GM18526 (cell line): ENCODE data around the gene LRP1-AS.

Experiments used
- POLR2A ChIP-seq: IDR thresholded peaks from 3 replicates; pipeline ENCODE4 v1.6.1; 2011; ENCODE audit not compliant: insufficient read length; ENCODE audit errors: extremely low read depth

LRP1-AS gene

DNA sequence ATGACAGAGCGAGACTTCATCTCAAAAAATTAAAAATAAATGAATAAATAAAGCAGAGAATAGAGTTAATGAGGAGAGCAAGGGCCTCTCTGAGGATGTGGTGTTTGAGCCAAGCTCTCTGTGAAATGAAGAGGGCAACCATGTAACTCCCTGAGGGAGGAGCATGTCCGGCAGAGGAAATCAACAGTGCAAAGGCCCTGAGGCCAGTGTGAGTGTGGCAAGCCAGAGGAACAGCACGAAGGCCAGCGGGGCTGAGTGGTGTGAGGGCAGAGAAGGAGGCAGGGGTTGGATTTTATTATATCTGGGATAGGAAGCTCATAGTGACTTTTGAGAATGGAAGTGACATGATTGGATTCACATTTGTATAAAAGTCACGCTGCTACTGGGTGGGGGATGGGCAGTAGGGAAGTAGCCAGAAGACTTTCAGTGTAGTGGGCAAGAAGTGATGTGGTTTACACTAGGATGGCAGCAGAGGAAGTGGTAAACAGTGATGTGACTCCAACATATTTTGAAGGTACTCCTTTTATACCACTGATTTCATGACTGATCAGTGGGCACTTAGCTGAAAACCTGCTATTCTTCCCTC lies 10.3 kb upstream of the LRP1-AS start:
- TF ChIP-seq POLR2A: no peak

GRCh38 chr12:57156701-57157403 lies 9.4 kb upstream of the LRP1-AS start:
- no peak for TF ChIP-seq POLR2A

GRCh38 chr12:57154804-57155434 lies 7.5 kb upstream of the LRP1-AS start:
- no peak for TF ChIP-seq POLR2A

DNA sequence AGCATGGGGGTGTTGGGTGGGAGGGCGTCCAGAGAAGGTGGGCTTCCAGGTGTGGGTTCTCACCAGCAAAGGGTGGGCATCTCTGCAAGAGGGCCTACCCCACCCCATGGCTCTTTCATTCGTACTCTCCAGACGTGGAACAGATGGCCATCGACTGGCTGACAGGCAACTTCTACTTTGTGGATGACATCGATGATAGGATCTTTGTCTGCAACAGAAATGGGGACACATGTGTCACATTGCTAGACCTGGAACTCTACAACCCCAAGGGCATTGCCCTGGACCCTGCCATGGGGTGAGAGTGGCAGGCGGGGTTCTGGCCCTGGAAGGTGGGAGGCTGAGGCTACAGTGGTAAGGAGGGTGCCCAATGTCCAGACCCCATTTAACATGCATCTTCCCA lies 6.7 kb upstream of the LRP1-AS start:
- TF ChIP-seq POLR2A: no peak

GRCh38 chr12:57153415-57153997 lies 6.1 kb upstream of the LRP1-AS start:
- no peak for TF ChIP-seq POLR2A

- no peak for TF ChIP-seq POLR2A
Observed at GRCh38 chr12:57152639-57153038, 5.2 kb upstream of the LRP1-AS start.

- TF ChIP-seq POLR2A: no peak
Observed at GRCh38 chr12:57151741-57152630, 4.6 kb upstream of the LRP1-AS start.

GRCh38 chr12:57150400-57151000 lies 3.1 kb upstream of the LRP1-AS start:
- no peak for TF ChIP-seq POLR2A

GRCh38 chr12:57149245-57149900 lies 2.0 kb upstream of the LRP1-AS start:
- TF ChIP-seq POLR2A: no peak

DNA sequence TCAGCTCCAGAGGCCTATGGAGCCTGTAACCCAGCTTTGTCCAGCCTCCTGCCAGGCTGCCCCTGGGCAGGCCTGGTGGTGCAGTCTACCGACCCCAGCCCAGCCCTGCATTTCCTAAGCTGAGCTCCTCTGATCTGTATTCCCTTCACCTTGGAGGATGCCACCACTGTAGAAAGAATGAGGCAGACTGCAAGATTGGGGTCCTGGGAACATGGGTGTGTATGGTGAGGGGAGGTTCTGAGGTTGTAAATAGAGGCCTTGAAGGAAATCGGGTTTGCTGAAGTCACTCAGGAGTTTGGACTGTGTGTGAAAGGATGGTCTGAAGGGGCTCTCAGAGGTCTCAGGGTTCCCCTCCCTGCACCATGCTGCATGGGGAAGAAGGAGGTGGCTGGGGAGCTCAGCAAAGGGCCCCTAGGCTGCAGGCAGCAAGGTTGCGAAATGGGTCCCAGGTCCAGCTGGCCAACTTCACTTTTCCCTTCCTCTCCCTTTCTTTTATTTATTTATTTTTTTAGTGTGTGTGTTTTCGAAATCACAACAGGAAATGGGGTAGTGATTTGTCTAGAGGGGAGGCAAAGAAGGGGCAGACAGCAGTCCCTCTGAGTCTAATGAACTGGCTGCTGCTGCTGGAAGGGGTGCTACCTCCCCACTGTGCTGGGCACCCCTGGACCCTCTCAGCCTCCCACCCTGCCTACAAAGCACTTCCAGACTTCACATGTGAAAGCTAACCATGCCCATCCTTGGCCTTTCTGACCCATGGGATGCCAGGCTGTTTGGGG lies 1.2 kb upstream of the LRP1-AS start:
- no peak for TF ChIP-seq POLR2A

GRCh38 chr12:57146092-57146491 lies 1.3 kb downstream of the LRP1-AS start:
- no peak for TF ChIP-seq POLR2A

- TF ChIP-seq POLR2A: no peak
Observed at GRCh38 chr12:57145460-57146059, 1.9 kb downstream of the LRP1-AS start.

GRCh38 chr12:57143454-57143853 lies 4.0 kb downstream of the LRP1-AS start:
- no peak for TF ChIP-seq POLR2A
